IPS DF 19.7 (cell line): ENCODE data around the gene C1orf115.
"Not testable (repeated sequence)": the region's sequence is repeated elsewhere in the genome, so short reads cannot be mapped to it uniquely, and the experiment has no call there.

Experiments used
- DNase-seq: peaks from one replicate; pipeline ENCODE4 v3.0.0-alpha.2; 2013; ENCODE audit warnings: low read depth, low spot score

The C1orf115 gene

GRCh38 chr1:220690140-220691052 lies at the start of gene C1orf115:
Gene C1orf115, plus strand, starts transcription at chr1:220690363. Its CDS starts 40 bp downstream, at chr1:220690403.
- DNase-seq: no peak

- no peak for DNase-seq
Observed at GRCh38 chr1:220642285-220642684, 47.9 kb upstream of the C1orf115 start.

- DNase-seq: no peak
Observed at GRCh38 chr1:220652995-220653394, 37.2 kb upstream of the C1orf115 start.

- no peak for DNase-seq
Observed at GRCh38 chr1:220655509-220655908, 34.7 kb upstream of the C1orf115 start.

GRCh38 chr1:220655961-220656740 lies 34.0 kb upstream of the C1orf115 start:
- DNase-seq: no peak

- DNase-seq: no peak
Observed at GRCh38 chr1:220666349-220666748, 23.8 kb upstream of the C1orf115 start.

- no peak for DNase-seq
Observed at GRCh38 chr1:220669005-220669404, 21.2 kb upstream of the C1orf115 start.

GRCh38 chr1:220670365-220670764 lies 19.8 kb upstream of the C1orf115 start:
- DNase-seq: no peak

- DNase-seq: no peak
Observed at GRCh38 chr1:220673921-220674320, 16.2 kb upstream of the C1orf115 start.

GRCh38 chr1:220677251-220677650 lies 12.9 kb upstream of the C1orf115 start:
- DNase-seq: no peak

GRCh38 chr1:220680085-220680687 lies 10.0 kb upstream of the C1orf115 start:
- DNase-seq: no peak

- DNase-seq: no peak
Observed at GRCh38 chr1:220681220-220681880, 8.8 kb upstream of the C1orf115 start.

GRCh38 chr1:220682901-220683576 lies 7.1 kb upstream of the C1orf115 start:
- no peak for DNase-seq

- DNase-seq: not testable (repeated sequence)
Observed at GRCh38 chr1:220683716-220684115, 6.4 kb upstream of the C1orf115 start.

- no peak for DNase-seq
Observed at GRCh38 chr1:220684890-220685289, 5.3 kb upstream of the C1orf115 start.

GRCh38 chr1:220685879-220686278 lies 4.3 kb upstream of the C1orf115 start:
- DNase-seq: no peak

- no peak for DNase-seq
Observed at GRCh38 chr1:220687809-220688208, 2.4 kb upstream of the C1orf115 start.

- DNase-seq: no peak
Observed at GRCh38 chr1:220689666-220690065, 497 bp upstream of the C1orf115 start.

GRCh38 chr1:220691053-220691684 lies 1.0 kb downstream of the C1orf115 start:
- DNase-seq: no peak

- no peak for DNase-seq
Observed at GRCh38 chr1:220692436-220693228, 2.5 kb downstream of the C1orf115 start.
